ENCODE data around the gene ADGRG3. TPM values are rescaled to one million over a fixed set of nuclear protein-coding genes. Genes with fewer than 3 reads are reported as not detected.

Gene ADGRG3
- polyA plus RNA-seq, 3 donors = 0.41 to 1.0 TPM; not detected in 1

- Mint-ChIP-seq H3K36me3 (no peaks in the 10 kb centered on the region), H3K4me3 (peak overlapping the region in 1 of 2 donors; percentile 54), H3K27ac (peak overlapping the region in 5 of 7 donors; percentile 53 to 93 (median 81)), H3K9me3 (peaks cover 0 to 5% (median 0%) of the 10 kb centered on the region in 7 donors), H3K27me3 (ENCODE audit: low read depth in 3 of 3) (peaks cover 21 to 42% (median 32%) of the 10 kb centered on the region in 3 donors), H3K4me1 (peaks cover 24% of the 10 kb centered on the region)
- H3K4me1 ChIP-seq (ENCODE audit: control insufficient read depth in 1 of 2, insufficient read depth in 2 of 2, low read length in 2 of 2) = peaks cover 24 to 25% of the 10 kb centered on the region in 2 donors
- no peak overlapping the region for H3K9ac ChIP-seq (ENCODE audit: insufficient read depth, low read length, poor library complexity, severe bottlenecking)
- intact Hi-C loops (cut with micrococcal nuclease) = loop anchor here (5.0 kb wide), 3 partner anchors 45 to 90 kb away; partner anchors contain the start of genes DRC7 (in 1 of the 2) and KATNB1 (in 1 of the 2)
- TF ChIP-seq CTCF (IDR thresholded peaks at IDR 0.05) = no peak
- DNase-seq = peak in 1 of 3 donors; percentile 29
- no peaks in the 10 kb centered on the region for H3K36me3 ChIP-seq (replicated peaks in 1 of 2; ENCODE audit: control insufficient read depth in 1 of 2, insufficient read depth in 2 of 2, low read length in 2 of 2)
- no peaks in the 10 kb centered on the region for H3K79me2 ChIP-seq (ENCODE audit: insufficient read depth, low read length)
- WGBS (ENCODE audit: insufficient coverage) = 80% methylated on average over 2 of the region's 10 CpGs
- H3K27ac ChIP-seq (ENCODE audit: low read depth in 1 of 2, low read length in 2 of 2) = no peak overlapping the region
- H3K4me2 ChIP-seq (replicated peaks; ENCODE audit: extremely low read depth, low read length, poor library complexity, severe bottlenecking) = no peak overlapping the region
- H2AFZ ChIP-seq (ENCODE audit: insufficient read depth, low read depth, low read length, poor library complexity, severe bottlenecking) = no peak overlapping the region
- no peaks in the 10 kb centered on the region for H3K9me3 ChIP-seq (replicated peaks in 1 of 2; ENCODE audit: control insufficient read depth in 1 of 2, insufficient read depth in 1 of 2, low read length in 2 of 2)
- H4K20me1 ChIP-seq (ENCODE audit: insufficient read depth, low read length) = no peaks in the 10 kb centered on the region
- peaks cover 2 to 43% of the 10 kb centered on the region in 2 donors for H3K27me3 ChIP-seq (ENCODE audit: control insufficient read depth in 2 of 2, insufficient read depth in 2 of 2, low read length in 2 of 2)
- no peak overlapping the region for H3K4me3 ChIP-seq (replicated peaks in 1 of 3; ENCODE audit: low read depth in 2 of 3, low read length in 3 of 3)
Observed at GRCh38 chr16:57647136-57647875, 20.8 kb upstream of the ADGRG3 start.

GRCh38 chr16:57648125-57648524 is 20.0 kb upstream of the ADGRG3 start:
- peak; percentile 75 to 85 (median 81) for DNase-seq
- WGBS (ENCODE audit: insufficient coverage) = 0% methylated on average over 1 of the region's 5 CpGs

More at GRCh38 chr16:57648125-57648524, 20.0 kb upstream of the ADGRG3 start:
- Histone ChIP-seq H2AFZ (ENCODE audit: insufficient read depth, low read depth, low read length, poor library complexity, severe bottlenecking) (no peak overlapping the region), H3K9ac (ENCODE audit: insufficient read depth, low read length, poor library complexity, severe bottlenecking) (no peak overlapping the region), H4K20me1 (ENCODE audit: insufficient read depth, low read length) (no peaks in the 10 kb centered on the region), H3K4me3 (replicated peaks in 1 of 3; ENCODE audit: low read depth in 2 of 3, low read length in 3 of 3) (no peak overlapping the region), H3K79me2 (ENCODE audit: insufficient read depth, low read length) (no peaks in the 10 kb centered on the region), H3K27ac (ENCODE audit: low read depth in 1 of 2, low read length in 2 of 2) (peak overlapping the region; percentile 48 to 58), H3K9me3 (replicated peaks in 1 of 2; ENCODE audit: control insufficient read depth in 1 of 2, insufficient read depth in 1 of 2, low read length in 2 of 2) (no peaks in the 10 kb centered on the region), H3K27me3 (ENCODE audit: control insufficient read depth in 2 of 2, insufficient read depth in 2 of 2, low read length in 2 of 2) (peaks cover 2 to 40% of the 10 kb centered on the region in 2 donors), H3K4me2 (replicated peaks; ENCODE audit: extremely low read depth, low read length, poor library complexity, severe bottlenecking) (peak overlapping the region; percentile 11), H3K36me3 (replicated peaks in 1 of 2; ENCODE audit: control insufficient read depth in 1 of 2, insufficient read depth in 2 of 2, low read length in 2 of 2) (no peaks in the 10 kb centered on the region), H3K4me1 (ENCODE audit: control insufficient read depth in 1 of 2, insufficient read depth in 2 of 2, low read length in 2 of 2) (peaks cover 24 to 25% of the 10 kb centered on the region in 2 donors)
- H3K27ac Mint-ChIP-seq = peak overlapping the region; percentile 76 to 93 (median 81)
- H3K9me3 Mint-ChIP-seq = peaks cover 0 to 5% (median 0%) of the 10 kb centered on the region in 7 donors
- no peaks in the 10 kb centered on the region for H3K36me3 Mint-ChIP-seq
- H3K27me3 Mint-ChIP-seq (ENCODE audit: low read depth in 3 of 3) = peaks cover 21 to 38% (median 28%) of the 10 kb centered on the region in 3 donors
- no peak for TF ChIP-seq CTCF (IDR thresholded peaks at IDR 0.05)
- peaks cover 24% of the 10 kb centered on the region for H3K4me1 Mint-ChIP-seq
- peak overlapping the region; percentile 4 to 54 for H3K4me3 Mint-ChIP-seq
- intact Hi-C loops (cut with micrococcal nuclease) = loop anchor here (2.0 to 5.0 kb wide), 5 partner anchors 44 to 89 kb away; partner anchors contain the start of genes DRC7 (in 1 of the 2) and KATNB1 (in 1 of the 2)

All from CD14-positive monocyte (primary cell).